HG02884 (cell line): Measurements from ENCODE around the gene ELMO1.

ENCODE experiments used
- ATAC-seq: cut with Tn5 transposase; IDR thresholded peaks from one replicate; pipeline ENCODE4 v1.9.1; 2021; ENCODE audit warnings: mild to moderate bottlenecking, moderate library complexity; ENCODE audit not compliant: unreplicated experiment

Gene ELMO1

DNA sequence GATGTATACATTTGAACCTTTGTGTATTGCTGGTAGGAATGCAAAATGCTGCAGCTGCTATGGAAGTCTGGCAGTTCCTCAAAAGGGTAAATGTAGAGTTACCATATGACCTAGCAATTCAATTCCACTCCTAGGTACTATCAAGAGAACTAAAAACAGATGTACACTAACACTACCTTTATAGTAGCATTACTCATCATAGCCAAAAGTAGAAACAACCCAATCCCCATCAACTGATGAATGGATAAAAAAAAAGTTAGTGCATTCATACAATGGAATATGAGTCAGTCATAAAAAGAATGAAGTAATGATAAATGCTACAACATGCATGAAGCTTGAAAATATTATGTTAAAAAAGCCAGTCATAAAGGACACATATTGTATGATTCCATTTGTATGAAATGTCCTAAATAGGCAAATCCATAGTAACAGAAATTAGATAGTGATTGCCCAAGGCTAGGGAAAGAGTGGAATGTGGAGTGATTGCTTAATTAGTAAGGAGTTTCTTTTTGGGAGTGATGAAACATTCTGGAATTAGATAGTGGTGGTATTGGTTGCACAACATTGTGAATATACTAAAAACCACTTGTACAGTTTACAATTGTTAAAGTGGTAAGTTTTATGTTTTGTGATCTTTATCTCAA lies 628.0 kb downstream of the ELMO1 start:
- no peak for ATAC-seq

DNA sequence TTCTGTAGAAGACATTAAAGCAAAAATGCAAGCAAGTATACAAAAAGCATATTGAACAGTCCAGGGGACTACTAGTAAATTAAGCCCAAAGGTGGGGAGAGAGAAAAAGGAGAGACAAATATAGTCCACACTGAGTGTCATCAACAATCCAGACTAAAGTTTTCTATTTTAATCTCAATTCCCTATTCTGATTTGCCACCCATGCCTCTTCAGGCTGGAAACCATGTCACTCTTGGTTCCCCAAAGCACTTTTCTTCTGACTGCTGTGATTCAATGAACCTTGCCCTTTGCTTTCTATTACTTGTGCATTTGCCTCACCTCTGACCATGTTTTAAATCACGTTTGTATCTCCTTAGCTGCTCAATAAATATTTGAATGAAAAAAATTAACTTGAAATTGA lies 629.0 kb downstream of the ELMO1 start:
- no peak for ATAC-seq

DNA sequence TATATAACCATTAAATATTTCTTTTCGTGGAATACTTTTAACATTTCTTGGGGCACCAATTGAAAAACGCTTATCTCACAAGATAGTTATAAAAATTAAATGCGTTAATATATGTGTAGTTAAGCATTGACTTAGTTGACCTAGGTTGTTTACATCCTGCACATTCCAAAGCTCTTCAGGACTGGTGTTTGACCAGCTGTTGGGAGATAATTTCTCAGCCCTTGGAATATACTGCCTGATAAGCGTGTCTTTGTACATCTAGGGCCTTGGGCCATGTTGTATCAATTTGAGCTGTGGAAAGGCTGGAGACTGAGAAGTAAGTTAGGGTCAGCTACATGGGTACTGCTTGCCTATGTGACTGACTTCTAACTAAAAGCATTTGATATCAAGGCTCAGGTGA lies 634.4 kb downstream of the ELMO1 start:
- ATAC-seq, result no peak

DNA sequence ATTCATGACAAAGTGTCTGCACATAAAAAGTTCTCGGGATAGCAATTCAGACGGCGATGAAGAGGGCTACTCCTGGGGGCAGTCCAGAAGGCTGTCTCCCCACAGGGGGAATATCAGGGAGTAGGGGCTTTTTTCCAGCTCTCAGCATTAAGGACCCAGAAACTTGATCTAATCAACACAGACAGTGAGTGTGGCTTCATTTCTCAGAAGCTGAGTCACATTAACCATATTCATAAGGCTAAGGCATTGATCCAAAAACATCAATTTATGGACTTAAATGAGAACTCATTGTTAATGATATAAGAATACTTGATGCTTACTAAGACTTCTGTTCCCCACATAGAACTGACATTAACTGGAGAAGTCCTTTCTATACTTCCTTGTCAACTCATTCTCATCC lies 636.9 kb downstream of the ELMO1 start:
- ATAC-seq, result no peak

DNA sequence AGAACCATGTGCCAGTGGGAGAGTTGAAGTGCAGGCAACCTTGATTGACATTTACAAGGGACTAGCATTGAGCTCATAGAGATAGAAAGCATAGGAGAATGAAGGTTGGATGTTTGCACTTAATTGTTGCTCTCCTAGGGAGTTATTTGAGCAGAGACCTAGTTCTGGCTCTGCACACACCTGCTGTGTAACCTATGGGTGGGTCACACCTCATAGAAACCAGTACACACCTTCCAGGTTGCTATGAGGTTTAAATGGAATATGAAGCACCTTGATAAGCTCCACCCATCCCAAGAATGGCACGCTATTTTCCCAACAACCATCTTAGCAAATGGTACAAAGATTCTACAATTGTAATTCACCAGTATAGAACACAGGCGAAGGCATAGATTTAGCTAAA lies 638.2 kb downstream of the ELMO1 start:
- no peak for ATAC-seq

DNA sequence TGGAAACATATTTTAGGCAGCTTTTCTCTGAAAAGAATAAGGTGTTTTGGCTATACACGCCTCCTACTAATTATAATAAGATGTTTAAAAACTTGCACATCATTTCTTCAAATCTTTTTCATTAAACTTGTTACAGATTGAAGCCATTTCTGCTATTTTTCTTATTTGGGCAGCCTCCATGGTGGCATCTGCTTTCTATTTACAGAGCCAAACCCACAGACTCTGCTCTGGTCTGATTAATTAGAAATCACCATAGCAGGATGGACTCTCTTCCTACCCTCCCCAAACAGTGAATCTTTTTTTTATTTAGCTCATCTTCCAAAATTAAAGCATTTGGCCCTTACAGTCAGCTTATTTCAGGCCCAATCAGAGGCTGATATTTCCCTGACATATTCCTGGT lies 638.6 kb downstream of the ELMO1 start:
- ATAC-seq, result no peak

DNA sequence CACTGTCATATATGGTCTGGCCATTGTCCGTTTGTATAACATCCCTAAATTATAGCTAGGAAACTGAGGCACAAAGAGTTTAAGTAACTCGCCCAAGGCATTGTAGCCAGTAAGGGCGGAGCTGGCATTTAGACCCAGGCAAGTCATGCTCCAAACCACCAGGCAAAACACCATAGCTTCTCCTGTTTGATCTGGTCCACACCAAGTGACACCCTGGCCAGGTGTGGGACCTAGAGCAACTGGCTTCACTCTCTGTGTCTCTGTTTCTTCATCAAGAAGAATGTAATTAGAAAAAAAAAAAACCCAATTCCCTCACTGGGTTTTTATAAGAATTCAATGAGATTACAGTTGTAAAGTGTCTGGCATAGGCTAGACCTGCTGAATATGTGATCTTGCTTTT lies 639.2 kb downstream of the ELMO1 start:
- ATAC-seq, result no peak

DNA sequence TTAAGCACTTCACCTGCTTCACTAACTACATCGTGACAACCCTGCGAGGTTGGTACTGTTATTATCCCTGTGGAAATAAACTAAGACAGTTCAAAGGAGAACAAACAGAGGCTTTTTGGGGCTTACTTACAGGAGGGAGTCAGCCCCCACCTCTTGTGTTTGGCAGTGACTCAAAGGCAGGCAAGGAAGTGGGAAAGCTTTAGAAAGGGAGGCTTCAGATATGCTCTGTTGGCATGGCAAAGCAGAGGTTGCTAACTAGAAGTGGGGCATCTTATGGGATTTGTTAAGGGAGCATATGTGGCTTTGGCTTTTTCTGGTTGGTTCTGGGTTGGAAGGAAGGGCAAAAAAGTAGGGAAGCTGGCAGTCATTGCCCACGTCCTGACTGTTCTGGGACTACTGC lies 639.6 kb downstream of the ELMO1 start:
- no peak for ATAC-seq

DNA sequence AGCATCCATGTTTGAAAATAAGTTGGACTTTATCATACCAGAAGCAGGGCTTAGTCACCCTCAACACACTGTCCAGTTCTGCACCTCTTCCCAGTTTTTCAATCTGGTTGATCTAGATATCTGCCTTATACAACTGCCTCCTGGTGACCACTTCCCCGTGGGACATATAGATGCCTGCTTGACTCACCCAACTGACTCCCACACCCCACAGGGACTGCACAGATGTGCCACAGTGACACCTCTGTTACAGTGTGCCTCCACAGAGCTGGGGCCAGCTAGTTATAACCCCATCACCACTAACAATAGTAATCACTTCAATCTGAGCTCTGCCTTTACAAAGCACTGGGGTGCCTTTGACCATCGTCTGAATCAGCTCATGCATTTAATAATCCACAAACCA lies 641.8 kb downstream of the ELMO1 start:
- ATAC-seq, result no peak
